ENCODE data around the gene PLCZ1. TPM values are rescaled to one million over a fixed set of nuclear protein-coding genes. Genes with fewer than 3 reads are reported as not detected.

Gene PLCZ1
- total and polyA plus RNA-seq, 2 donors (not counting 3 experiments of a cell fraction or from before 2014, with no cell fraction given) = not detected

GRCh38 chr12:18754124-18754707, 16.4 kb upstream of the PLCZ1 start:
- ChIA-PET CTCF (no interaction called here), POLR2A (no interaction called here)
- no peak overlapping the region for H3K4me3 ChIP-seq (replicated peaks in 1 of 3; ENCODE audit: insufficient read depth in 1 of 3, low read depth in 1 of 3, low read length in 3 of 3)
- FAIRE-seq (no peak), DNase-seq (ENCODE audit: low read depth, low spot score) (no peak)
- dilution Hi-C loops (cut with MboI; ENCODE audit: extremely low pct_ligation_motif_present, low sequenced_read_pairs) = no loop called here
- no peaks in the 10 kb centered on the region for H3K79me2 ChIP-seq (ENCODE audit: control insufficient read depth, insufficient read depth, low read length)
- no peak overlapping the region for H3K27ac ChIP-seq (ENCODE audit: insufficient read depth, low read depth, low read length)
- H3K9me3 ChIP-seq (replicated peaks; ENCODE audit: control insufficient read depth, insufficient read depth, low read length) = no peaks in the 10 kb centered on the region
- no peaks in the 10 kb centered on the region for H3K27me3 ChIP-seq (ENCODE audit: control insufficient read depth in 2 of 2, insufficient read depth in 2 of 2, low read length in 2 of 2)
- no peaks in the 10 kb centered on the region for H4K20me1 ChIP-seq (replicated peaks; ENCODE audit: control insufficient read depth, extremely low read depth, insufficient read depth, low read length)
- no peak for TF ChIP-seq EZH2 (IDR thresholded peaks at IDR 0.05; ENCODE audit: borderline replicate concordance, low read depth, low read length, severe bottlenecking)
- TF ChIP-seq FOS (IDR thresholded peaks at IDR 0.05; ENCODE audit: borderline replicate concordance, insufficient read depth, low read length) = no peak
- TF ChIP-seq GATA2 (IDR thresholded peaks at IDR 0.05; ENCODE audit: insufficient read depth, insufficient read length, low read depth, low read length) = no peak
- no peak overlapping the region for H3K9ac ChIP-seq (replicated peaks; ENCODE audit: extremely low read depth, insufficient read depth, low read length)
- no peak overlapping the region for H3K4me2 ChIP-seq (ENCODE audit: insufficient read depth, low read length)
- no peak overlapping the region for H2AFZ ChIP-seq (ENCODE audit: low read depth, low read length)
- BruUV-seq (replicated peaks) = no TSS peak
- no peaks in the 10 kb centered on the region for H3K4me1 ChIP-seq (ENCODE audit: control insufficient read depth, extremely low read depth, insufficient read depth, low read length)
- H3K36me3 ChIP-seq (ENCODE audit: control insufficient read depth in 2 of 2, extremely low read depth in 1 of 2, insufficient read depth in 2 of 2, low read length in 2 of 2) = no peaks in the 10 kb centered on the region
- no peaks in the 10 kb centered on the region for H3K9me1 ChIP-seq (replicated peaks; ENCODE audit: control insufficient read depth, extremely low read depth, insufficient read depth, low read length)
- intact Hi-C loops (cut with micrococcal nuclease) = no loop called here

- H3K9me1 ChIP-seq (replicated peaks; ENCODE audit: control insufficient read depth, extremely low read depth, insufficient read depth, low read length) = no peaks in the 10 kb centered on the region
- H3K9ac ChIP-seq (replicated peaks; ENCODE audit: extremely low read depth, insufficient read depth, low read length) = no peak overlapping the region
- no peak overlapping the region for H3K4me3 ChIP-seq (replicated peaks in 1 of 3; ENCODE audit: insufficient read depth in 1 of 3, low read depth in 1 of 3, low read length in 3 of 3)
- no peaks in the 10 kb centered on the region for H3K27me3 ChIP-seq (ENCODE audit: control insufficient read depth in 2 of 2, insufficient read depth in 2 of 2, low read length in 2 of 2)
- no peaks in the 10 kb centered on the region for H3K36me3 ChIP-seq (ENCODE audit: control insufficient read depth in 2 of 2, extremely low read depth in 1 of 2, insufficient read depth in 2 of 2, low read length in 2 of 2)
- TF ChIP-seq MYC (IDR thresholded peaks at IDR 0.05; ENCODE audit: low read depth, low read length) = no peak
- H3K27ac ChIP-seq (ENCODE audit: insufficient read depth, low read depth, low read length) = no peak overlapping the region
- H4K20me1 ChIP-seq (replicated peaks; ENCODE audit: control insufficient read depth, extremely low read depth, insufficient read depth, low read length) = no peaks in the 10 kb centered on the region
- no peaks in the 10 kb centered on the region for H3K79me2 ChIP-seq (ENCODE audit: control insufficient read depth, insufficient read depth, low read length)
- CTCF ChIA-PET = no interaction called here
- FAIRE-seq = no peak
- no peaks in the 10 kb centered on the region for H3K4me1 ChIP-seq (ENCODE audit: control insufficient read depth, extremely low read depth, insufficient read depth, low read length)
- no peak overlapping the region for H2AFZ ChIP-seq (ENCODE audit: low read depth, low read length)
- POLR2A ChIA-PET = no interaction called here
- no peak for DNase-seq (ENCODE audit: low read depth, low spot score)
- BruUV-seq (replicated peaks) = no TSS peak
- dilution Hi-C loops (cut with MboI; ENCODE audit: extremely low pct_ligation_motif_present, low sequenced_read_pairs) (no loop called here), intact Hi-C loops (cut with micrococcal nuclease) (no loop called here)
- H3K9me3 ChIP-seq (replicated peaks; ENCODE audit: control insufficient read depth, insufficient read depth, low read length) = no peaks in the 10 kb centered on the region
- no peak overlapping the region for H3K4me2 ChIP-seq (ENCODE audit: insufficient read depth, low read length)
These were observed 15.8 kb upstream of the PLCZ1 start for GRCh38 chr12:18753481-18754123.
